ENCODE measurements around the gene BPIFB6.

GRCh38 chr20:33075281-33075680 lies 43.8 kb downstream of the BPIFB6 start:
- TF ChIP-seq POLR2AphosphoS5 (IDR thresholded peaks at IDR 0.05; ENCODE audit: borderline replicate concordance, low read depth, low read length): no peak
- no peak for TF ChIP-seq EZH2 (IDR thresholded peaks at IDR 0.05)
- TF ChIP-seq FOXP2 (optimal IDR thresholded peaks at IDR 0.05; ENCODE audit: control extremely low read depth, extremely low read length, insufficient read depth): no peak

Data from SK-N-MC (cell line).